HepG2 (cell line): ENCODE data around the gene EPHX1. TPM values are rescaled to one million over a fixed set of nuclear protein-coding genes. Genes with fewer than 3 reads are reported as not detected.

Source experiments
- ATRX ChIP-seq: sonication (generic); formaldehyde crosslinking; IDR thresholded peaks from 2 replicates; pipeline ENCODE4 v1.4.0; 2020; ENCODE audit warnings: missing genetic modification reagents, borderline replicate concordance
- FOXO4 ChIP-seq: sonication (generic); formaldehyde crosslinking; conservative IDR thresholded peaks from 2 replicates; pipeline ENCODE4 v1.8.1; 2023; ENCODE audit warnings: missing genetic modification reagents
- HMG20A ChIP-seq: IDR thresholded peaks from 2 replicates; pipeline ENCODE4 v1.6.1; 2016; ENCODE audit warnings: borderline replicate concordance
- ZBTB34 ChIP-seq: sonication (generic); formaldehyde crosslinking; IDR thresholded peaks from 2 replicates; pipeline ENCODE4 v1.8.0; 2022; ENCODE audit warnings: mild to moderate bottlenecking, missing genetic modification reagents
- ZMYM3 ChIP-seq: sonication (generic); formaldehyde crosslinking; IDR thresholded peaks from 2 replicates; pipeline ENCODE4 v1.5.1; 2020; ENCODE audit warnings: mild to moderate bottlenecking, missing genetic modification reagents
- ZNF572 ChIP-seq: sonication (generic); formaldehyde crosslinking; IDR thresholded peaks from 2 replicates; pipeline ENCODE4 v1.5.1; 2020; ENCODE audit warnings: mild to moderate bottlenecking, missing genetic modification reagents
- ZSCAN22 ChIP-seq: sonication (generic); formaldehyde crosslinking; IDR thresholded peaks from 2 replicates; pipeline ENCODE4 v1.4.0; 2020; ENCODE audit warnings: mild to moderate bottlenecking, missing genetic modification reagents
- polyA plus RNA-seq, 8 experiments: library from polyadenylated mRNA; depleted of rRNA in 3 of 8; stranded (reverse) in 7 of 8; unstranded in 1 of 8; fragments of >200 nt; fragmentation: Illumina TruSeq in 4 of 8; extraction: Trizol in 4 of 8; gene quantifications; 2 replicates each; pipeline versions ENCODE4 v1.2.1 to v1.2.3, GENCODE V29; 2011 to 2016; ENCODE audit warnings: low read depth in 4 of 8, missing spikeins in 1 of 8, mixed read lengths in 1 of 8; ENCODE audit not compliant: insufficient read depth in 1 of 8
- total RNA-seq, 5 experiments: library from RNA; depleted of rRNA; stranded (reverse); fragments of >200 nt; fragmentation: Illumina TruSeq; extraction: Trizol; gene quantifications; 2 replicates each; pipeline ENCODE4 v1.2.3, GENCODE V29; 2016; ENCODE audit warnings: low read depth in 1 of 5
- TF ChIP-seq, protein P1 (sequence below): sonication (generic); formaldehyde crosslinking; IDR thresholded peaks from 2 replicates; pipeline ENCODE4 v1.5.0; 2020; ENCODE audit warnings: mild to moderate bottlenecking, missing genetic modification reagents

The EPHX1 gene
- total and polyA plus RNA-seq, 2 of the 13 experiments (the other 11 are each of a cell fraction or from before 2014, with no cell fraction given), result 27.7 to 36.5 TPM

- TF ChIP-seq FOXO4 (CRISPR knock-in tag), result 0 out of 2 replicates have a peak, but pooled peaks have one; percentile 50
- TF ChIP-seq ATRX (CRISPR knock-in tag), result no peak
- 0 out of 2 replicates have a peak, but pooled peaks have one; percentile 23 for TF ChIP-seq ZBTB34 (CRISPR knock-in tag)
- TF ChIP-seq, protein P1, sequence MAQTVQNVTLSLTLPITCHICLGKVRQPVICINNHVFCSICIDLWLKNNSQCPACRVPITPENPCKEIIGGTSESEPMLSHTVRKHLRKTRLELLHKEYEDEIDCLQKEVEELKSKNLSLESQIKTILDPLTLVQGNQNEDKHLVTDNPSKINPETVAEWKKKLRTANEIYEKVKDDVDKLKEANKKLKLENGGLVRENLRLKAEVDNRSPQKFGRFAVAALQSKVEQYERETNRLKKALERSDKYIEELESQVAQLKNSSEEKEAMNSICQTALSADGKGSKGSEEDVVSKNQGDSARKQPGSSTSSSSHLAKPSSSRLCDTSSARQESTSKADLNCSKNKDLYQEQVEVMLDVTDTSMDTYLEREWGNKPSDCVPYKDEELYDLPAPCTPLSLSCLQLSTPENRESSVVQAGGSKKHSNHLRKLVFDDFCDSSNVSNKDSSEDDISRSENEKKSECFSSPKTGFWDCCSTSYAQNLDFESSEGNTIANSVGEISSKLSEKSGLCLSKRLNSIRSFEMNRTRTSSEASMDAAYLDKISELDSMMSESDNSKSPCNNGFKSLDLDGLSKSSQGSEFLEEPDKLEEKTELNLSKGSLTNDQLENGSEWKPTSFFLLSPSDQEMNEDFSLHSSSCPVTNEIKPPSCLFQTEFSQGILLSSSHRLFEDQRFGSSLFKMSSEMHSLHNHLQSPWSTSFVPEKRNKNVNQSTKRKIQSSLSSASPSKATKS (CRISPR knock-in tag), result no peak
- peak; percentile 44; the same call in 1 of the 2 replicates for TF ChIP-seq ZMYM3
- 0 out of 2 replicates have a peak, but pooled peaks have one; percentile 44 for TF ChIP-seq ZNF572 (CRISPR knock-in tag)
- TF ChIP-seq HMG20A, result no peak
- no peak for TF ChIP-seq ZSCAN22 (CRISPR knock-in tag)
These were observed 71.4 kb downstream of the EPHX1 start (continued) for GRCh38 chr1:225881081-225881958.
